Neural crest cell (in vitro differentiated cells): ENCODE data around the gene EVC2. TPM values are rescaled to one million over a fixed set of nuclear protein-coding genes. Genes with fewer than 3 reads are reported as not detected.

ENCODE experiments used
- DNase-seq: peaks from one replicate; pipeline ENCODE4 v3.0.0; 2021; ENCODE audit warnings: low read depth, mixed read lengths, low spot score
- H3K27ac Mint-ChIP-seq: one replicate; pipeline ENCODE4 v1.8.0; 2021; ENCODE audit warnings: mild to moderate bottlenecking, mixed read lengths; ENCODE audit not compliant: unreplicated experiment
- H3K27me3 Mint-ChIP-seq: 2 replicates; pipeline ENCODE4 v1.8.0; 2021; ENCODE audit warnings: low read depth, mild to moderate bottlenecking, mixed read lengths
- H3K36me3 Mint-ChIP-seq: 2 replicates; pipeline ENCODE4 v1.8.0; 2021; ENCODE audit warnings: low read depth, mild to moderate bottlenecking, mixed read lengths
- H3K4me1 Mint-ChIP-seq: 2 replicates; pipeline ENCODE4 v1.8.0; 2021; ENCODE audit warnings: mixed read lengths
- H3K4me3 Mint-ChIP-seq: one replicate; pipeline ENCODE4 v1.8.0; 2021; ENCODE audit warnings: mild to moderate bottlenecking, mixed read lengths
- H3K9me3 Mint-ChIP-seq: 2 replicates; pipeline ENCODE4 v1.8.0; 2021; ENCODE audit warnings: mixed read lengths
- CTCF ChIP-seq: fragments of 200-600 bp; sonication (generic); conservative IDR thresholded peaks from 2 replicates; pipeline ENCODE4 v1.5.0; 2021; ENCODE audit warnings: antibody characterized with exemption, mild to moderate bottlenecking
- total RNA-seq: library from RNA; stranded (reverse); gene quantifications from 2 replicates; pipeline ENCODE4 v1.2.1, GENCODE V29; 2021

The EVC2 gene
- total RNA-seq, 1 donor from 2014 or later: 7.2 TPM

- H3K4me3 Mint-ChIP-seq: no peak overlapping the region
- H3K9me3 Mint-ChIP-seq: peaks cover 8% of the 10 kb centered on the region
- H3K36me3 Mint-ChIP-seq: peaks cover 26% of the 10 kb centered on the region
- H3K27ac Mint-ChIP-seq: no peak overlapping the region
- peaks cover 15% of the 10 kb centered on the region for H3K4me1 Mint-ChIP-seq
- H3K27me3 Mint-ChIP-seq: no peaks in the 10 kb centered on the region
- DNase-seq: no peak
- TF ChIP-seq CTCF: no peak
Observed at GRCh38 chr4:5700459-5700858, 7.9 kb downstream of the EVC2 start.

- no peaks in the 10 kb centered on the region for H3K36me3 Mint-ChIP-seq
- no peaks in the 10 kb centered on the region for H3K27me3 Mint-ChIP-seq
- no peak for DNase-seq
- TF ChIP-seq CTCF: no peak
- peaks cover 6% of the 10 kb centered on the region for H3K4me1 Mint-ChIP-seq
- H3K27ac Mint-ChIP-seq: no peak overlapping the region
- H3K4me3 Mint-ChIP-seq: no peak overlapping the region
- no peaks in the 10 kb centered on the region for H3K9me3 Mint-ChIP-seq
Observed at GRCh38 chr4:5696341-5696740, 12.0 kb downstream of the EVC2 start.

GRCh38 chr4:5693871-5694270 is 14.5 kb downstream of the EVC2 start:
- Mint-ChIP-seq H3K27me3 (no peaks in the 10 kb centered on the region), H3K27ac (no peak overlapping the region), H3K4me3 (no peak overlapping the region), H3K4me1 (no peaks in the 10 kb centered on the region), H3K36me3 (no peaks in the 10 kb centered on the region), H3K9me3 (no peaks in the 10 kb centered on the region)
- no peak for DNase-seq
- TF ChIP-seq CTCF: no peak

- Mint-ChIP-seq H3K27ac (no peak overlapping the region), H3K9me3 (no peaks in the 10 kb centered on the region)
Observed at GRCh38 chr4:5691491-5692132, 16.7 kb downstream of the EVC2 start.

GRCh38 chr4:5689065-5689464 is 19.3 kb downstream of the EVC2 start:
- Mint-ChIP-seq H3K27me3 (no peaks in the 10 kb centered on the region), H3K9me3 (no peaks in the 10 kb centered on the region), H3K27ac (no peak overlapping the region), H3K4me1 (no peaks in the 10 kb centered on the region), H3K4me3 (no peak overlapping the region), H3K36me3 (peaks cover 15% of the 10 kb centered on the region)
- DNase-seq: no peak
- no peak for TF ChIP-seq CTCF

More at GRCh38 chr4:5691491-5692132, 16.7 kb downstream of the EVC2 start:
- Mint-ChIP-seq H3K27me3 (no peaks in the 10 kb centered on the region), H3K4me1 (no peaks in the 10 kb centered on the region), H3K4me3 (no peak overlapping the region), H3K36me3 (peaks cover 4% of the 10 kb centered on the region)
- no peak for TF ChIP-seq CTCF
- no peak for DNase-seq
